ENCODE data around the gene AGBL3. TPM values are rescaled to one million over a fixed set of nuclear protein-coding genes. Genes with fewer than 3 reads are reported as not detected.
A peak's percentile ranks its signal among the peaks of the same experiment; 100 is the strongest.

Gene AGBL3
- total and polyA plus RNA-seq, 9 of the 15 experiments (the other 6 are each of a cell fraction or from before 2014, with no cell fraction given): 0.54 to 2.9 (median 1.7) TPM

GRCh38 chr7:135147899-135148721, 161.8 kb downstream of the AGBL3 start, which contains the start of gene TMEM140 (continued):
- TF ChIP-seq ZNF407 (IDR thresholded peaks at IDR 0.05; ENCODE audit: low read depth): no peak
- TF ChIP-seq MNT (conservative IDR thresholded peaks at IDR 0.05): peak in 1 of 2 experiments; percentile 61; a peak in 2 of 4 replicates
- TF ChIP-seq DACH1 (IDR thresholded peaks at IDR 0.05; ENCODE audit: partially characterized antibody): peak; percentile 86
- no peak for TF ChIP-seq ZFPM2 (CRISPR knock-in tag; IDR thresholded peaks at IDR 0.05)
- no peak for TF ChIP-seq RBM39 (optimal IDR thresholded peaks at IDR 0.05; ENCODE audit: low read depth, low read length)
- TF ChIP-seq RREB1 (CRISPR knock-in tag; IDR thresholded peaks at IDR 0.05): no peak
- TF ChIP-seq ARID1B (IDR thresholded peaks at IDR 0.05): peak; percentile 32; the same call in 1 of the 2 replicates
- no peak for TF ChIP-seq KLF16 (IDR thresholded peaks at IDR 0.05)
- TF ChIP-seq ZC3H4 (CRISPR knock-in tag; IDR thresholded peaks at IDR 0.05; ENCODE audit: borderline replicate concordance): no peak
- TF ChIP-seq SAP30 (IDR thresholded peaks at IDR 0.05; ENCODE audit: borderline replicate concordance, insufficient read depth, low read depth, low read length, poor library complexity, severe bottlenecking): no peak
- no peak for TF ChIP-seq TEAD2 (tag; IDR thresholded peaks at IDR 0.05)
